Measurements from ENCODE around the gene YPEL3.
"Not testable (repeated sequence)": the region's sequence is repeated elsewhere in the genome, so short reads cannot be mapped to it uniquely, and the experiment has no call there.

YPEL3 gene

DNA sequence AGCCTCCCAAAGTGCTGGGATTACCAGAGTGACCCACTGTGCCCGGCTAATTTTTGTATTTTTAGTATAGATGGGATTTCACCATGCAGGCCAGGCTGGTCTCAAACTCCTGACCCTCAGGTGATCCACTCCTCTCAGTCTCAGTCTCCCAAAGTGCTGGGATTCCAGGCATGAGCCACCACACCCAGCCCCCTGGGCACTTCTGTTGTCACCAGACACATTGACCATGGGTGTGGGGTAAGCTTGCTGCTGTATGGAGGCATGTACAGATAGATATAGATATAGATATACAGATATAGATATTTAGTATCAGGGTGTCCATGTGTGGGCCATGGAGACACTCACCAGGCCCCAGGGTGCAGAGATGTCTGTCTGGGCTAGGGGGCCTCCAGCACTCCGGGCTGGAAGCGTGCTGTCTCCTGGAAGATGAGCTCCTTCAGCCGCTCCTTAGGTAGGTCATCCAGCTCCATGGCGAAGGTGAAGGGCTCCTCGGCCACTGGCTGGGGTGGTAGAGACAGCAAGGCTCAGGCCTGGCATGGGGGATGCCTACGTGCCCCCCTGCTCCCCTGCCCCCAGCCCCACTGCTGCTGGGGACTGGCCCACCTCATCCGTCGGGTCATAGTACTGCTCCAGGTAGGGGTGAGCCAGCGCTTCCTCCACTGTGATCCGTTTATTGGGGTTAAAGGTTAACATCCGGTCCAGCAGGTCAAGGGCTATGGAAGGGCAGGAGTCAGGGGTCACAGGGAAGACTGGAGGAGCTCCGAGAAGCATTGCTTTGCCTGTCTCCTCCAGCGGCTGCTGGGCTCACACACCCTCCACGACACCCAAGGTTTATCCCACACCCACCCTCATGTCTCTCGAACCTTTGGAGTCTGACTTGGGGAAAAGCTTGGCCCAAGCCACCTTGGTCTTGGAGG is 20.5 kb upstream of the YPEL3 start:
- ATAC-seq, result no peak

DNA sequence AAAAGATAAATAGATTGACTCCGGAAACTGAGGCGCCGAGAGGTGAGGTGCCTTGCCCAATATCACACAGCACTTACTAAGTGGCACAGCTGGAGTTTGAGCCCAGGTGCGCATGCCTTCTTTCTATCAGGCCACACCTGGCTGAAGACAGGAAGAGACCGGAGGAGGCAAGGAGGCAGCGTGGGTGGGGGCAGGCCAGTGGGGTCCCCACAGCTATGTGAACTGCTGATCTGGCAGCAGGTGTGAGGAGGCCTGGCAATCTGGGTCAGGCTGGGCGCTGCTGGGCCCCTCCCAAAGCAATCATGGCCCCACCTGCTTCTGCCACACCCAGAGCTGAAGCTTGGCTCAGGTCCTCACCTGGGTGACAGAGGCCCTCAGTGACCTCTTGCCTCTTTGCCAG is 19.2 kb upstream of the YPEL3 start:
- peak; percentile 42 to 55 for ATAC-seq

DNA sequence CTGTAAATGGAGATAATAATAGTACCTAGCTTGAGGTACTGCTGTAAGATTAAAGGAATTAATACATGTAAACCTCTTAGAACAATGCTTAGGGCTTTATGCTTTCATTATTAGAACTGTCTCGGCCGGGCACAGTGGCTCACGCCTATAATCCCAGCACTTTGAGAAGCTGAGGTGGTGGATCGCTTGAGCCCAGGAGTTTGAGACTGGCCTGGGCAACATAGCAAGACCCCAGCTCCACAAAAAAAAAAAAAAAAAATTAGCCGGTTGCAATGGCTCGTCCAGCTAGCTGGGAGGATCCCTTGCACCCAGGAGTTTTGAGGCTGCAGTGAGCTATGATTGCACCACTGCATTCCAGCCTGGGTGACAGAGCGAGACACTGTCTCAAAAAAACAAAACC is 18.8 kb upstream of the YPEL3 start:
- not testable (repeated sequence) for ATAC-seq

DNA sequence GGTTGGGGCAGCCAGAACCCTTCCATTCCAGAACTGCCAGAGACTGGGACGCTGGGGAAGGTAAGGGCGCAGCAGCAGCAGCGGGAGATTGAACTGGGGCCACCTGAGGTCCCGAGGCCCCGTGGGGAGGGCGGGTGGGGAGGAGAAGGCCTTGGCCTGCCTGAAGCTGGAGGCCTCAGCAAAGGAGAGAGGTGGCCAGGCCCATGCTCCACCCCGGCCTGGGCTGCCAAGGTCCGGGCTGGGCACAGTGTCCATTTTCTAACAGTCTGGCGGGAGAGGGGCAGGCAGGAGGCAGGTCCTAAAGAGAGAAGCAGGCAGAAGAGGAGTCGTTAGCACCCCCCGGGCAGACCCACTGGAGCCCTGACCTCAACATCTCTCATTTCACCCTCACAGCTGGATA is 18.4 kb upstream of the YPEL3 start:
- no peak for ATAC-seq

DNA sequence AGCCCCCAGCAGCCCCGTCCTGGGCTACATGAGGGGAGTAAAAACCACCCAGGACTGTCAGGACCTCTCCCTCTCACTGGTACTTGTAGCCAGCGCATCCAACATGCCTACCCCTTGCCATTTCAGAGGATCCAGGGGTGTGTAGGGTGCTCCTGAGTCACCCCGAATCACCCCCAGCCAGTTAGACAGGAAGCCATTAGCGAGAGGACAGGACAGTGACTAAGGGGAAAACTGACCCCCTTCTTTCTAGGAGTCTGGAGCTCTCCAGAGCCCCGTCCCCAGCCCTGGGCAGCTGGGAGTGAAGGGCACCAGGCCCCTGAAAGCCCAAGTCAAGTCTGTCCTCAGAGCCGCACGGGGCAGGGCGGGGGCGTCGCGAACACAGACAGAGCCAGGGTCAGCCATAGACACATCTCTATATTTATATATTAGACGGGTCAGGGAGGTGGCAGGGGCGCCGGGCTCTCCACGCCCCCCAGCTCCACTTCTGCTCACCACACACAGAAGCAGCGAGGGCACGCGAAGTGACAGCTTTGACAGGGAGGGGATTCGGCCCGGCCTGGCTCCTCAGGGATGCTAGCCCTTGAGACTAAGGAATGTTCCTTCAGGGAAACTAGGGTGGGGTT is 17.8 kb upstream of the YPEL3 start:
- no peak for ATAC-seq

DNA sequence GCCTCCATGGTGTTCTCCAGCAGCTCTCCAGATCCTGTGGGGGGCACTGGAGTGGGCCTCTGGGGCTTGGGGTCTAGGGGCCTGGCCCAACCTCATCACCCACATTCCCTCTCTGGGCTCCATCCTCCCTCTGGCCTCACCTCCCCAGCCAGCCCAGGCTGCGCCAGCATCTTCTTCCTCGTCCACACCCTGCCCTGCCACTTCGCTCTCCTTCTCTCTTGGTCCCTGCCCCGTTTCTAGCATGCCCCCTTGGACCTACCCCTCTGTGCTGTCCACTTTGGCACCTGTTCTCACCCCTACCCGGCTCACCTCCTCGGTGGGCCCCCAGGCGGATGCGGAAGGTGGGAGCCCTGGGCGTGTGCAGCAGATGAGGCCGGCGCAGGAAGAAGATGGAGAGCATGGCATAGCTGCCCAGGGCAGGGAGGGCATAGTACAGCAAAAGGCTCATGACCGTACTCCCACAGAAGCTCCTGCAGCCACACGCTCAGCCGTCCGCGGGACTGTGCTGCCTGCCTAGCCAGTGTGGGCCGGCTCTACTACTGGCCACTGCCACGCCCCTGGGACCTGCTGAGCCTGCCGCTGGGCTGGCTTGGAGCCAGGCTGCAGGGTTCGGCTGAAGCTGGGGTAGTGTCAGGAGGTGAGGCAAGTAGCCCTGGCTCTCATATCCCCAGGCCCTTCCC is 17.2 kb upstream of the YPEL3 start, which contains the start of gene GDPD3:
TSS of gene GDPD3 (minus strand) at position 507 of the 680 bp plus-strand sequence. CDS start at position 448, 59 bp downstream.
- ATAC-seq, result no peak

DNA sequence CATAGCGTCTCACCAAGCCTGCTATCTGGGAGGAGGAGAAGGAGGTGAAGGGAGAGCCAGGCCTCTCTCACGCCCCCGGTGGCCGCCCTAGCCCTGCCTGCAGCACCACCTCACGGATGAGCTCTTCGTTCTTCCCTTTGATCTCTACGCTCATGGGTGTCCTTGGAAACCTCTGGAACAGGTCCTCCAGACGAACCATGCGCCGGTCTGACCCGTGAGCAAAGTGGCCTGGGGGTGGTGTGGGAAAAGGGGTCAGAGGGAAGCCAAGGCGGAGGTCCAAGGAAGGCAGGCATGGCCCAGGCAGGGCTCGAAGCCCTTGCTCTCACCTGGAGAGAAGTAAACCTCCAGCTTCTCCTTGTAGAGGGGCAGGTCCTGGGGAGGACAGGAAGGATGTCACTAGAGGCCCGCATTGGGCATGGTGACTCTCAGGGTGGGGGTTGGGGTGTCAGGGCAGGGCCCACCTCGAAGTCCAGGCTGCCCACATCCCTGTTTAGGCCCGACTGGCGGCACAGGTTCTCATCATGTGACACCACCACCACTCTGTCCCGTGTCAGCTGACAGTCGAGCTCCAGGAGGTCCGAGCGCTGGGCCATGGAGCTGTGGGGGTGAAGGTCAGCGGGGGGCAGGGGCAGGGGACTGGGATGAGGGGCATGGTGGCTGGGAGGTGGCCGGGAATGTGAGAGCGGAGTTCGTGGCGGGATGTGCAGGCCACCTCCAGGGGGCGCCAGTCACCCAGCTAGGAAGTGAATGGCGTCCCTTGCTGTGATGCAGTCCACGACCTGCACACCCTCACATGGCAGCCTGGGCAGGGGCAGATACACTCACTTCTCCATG is 16.4 kb upstream of the YPEL3 start:
- peak; percentile 52 to 58 for ATAC-seq

DNA sequence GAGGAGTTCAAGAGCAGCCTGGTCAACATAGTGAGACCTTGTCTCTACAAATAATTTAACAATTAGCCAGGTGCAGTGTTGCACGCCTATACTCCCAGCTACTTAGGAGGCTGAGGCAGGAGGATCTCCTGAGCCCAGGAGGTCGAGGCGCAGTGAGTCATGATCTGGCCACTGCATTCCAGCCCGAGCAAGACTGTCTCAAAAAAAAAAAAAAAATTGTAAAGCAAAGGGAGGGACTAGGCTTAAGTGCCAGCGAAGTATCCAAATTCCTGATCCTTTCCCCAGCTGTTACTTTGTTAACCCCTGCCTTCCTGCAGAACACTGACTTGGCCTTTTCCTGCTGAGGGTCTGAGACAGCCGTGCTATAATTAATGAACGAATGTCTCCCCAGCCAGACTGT is 14.6 kb upstream of the YPEL3 start:
- no peak for ATAC-seq

DNA sequence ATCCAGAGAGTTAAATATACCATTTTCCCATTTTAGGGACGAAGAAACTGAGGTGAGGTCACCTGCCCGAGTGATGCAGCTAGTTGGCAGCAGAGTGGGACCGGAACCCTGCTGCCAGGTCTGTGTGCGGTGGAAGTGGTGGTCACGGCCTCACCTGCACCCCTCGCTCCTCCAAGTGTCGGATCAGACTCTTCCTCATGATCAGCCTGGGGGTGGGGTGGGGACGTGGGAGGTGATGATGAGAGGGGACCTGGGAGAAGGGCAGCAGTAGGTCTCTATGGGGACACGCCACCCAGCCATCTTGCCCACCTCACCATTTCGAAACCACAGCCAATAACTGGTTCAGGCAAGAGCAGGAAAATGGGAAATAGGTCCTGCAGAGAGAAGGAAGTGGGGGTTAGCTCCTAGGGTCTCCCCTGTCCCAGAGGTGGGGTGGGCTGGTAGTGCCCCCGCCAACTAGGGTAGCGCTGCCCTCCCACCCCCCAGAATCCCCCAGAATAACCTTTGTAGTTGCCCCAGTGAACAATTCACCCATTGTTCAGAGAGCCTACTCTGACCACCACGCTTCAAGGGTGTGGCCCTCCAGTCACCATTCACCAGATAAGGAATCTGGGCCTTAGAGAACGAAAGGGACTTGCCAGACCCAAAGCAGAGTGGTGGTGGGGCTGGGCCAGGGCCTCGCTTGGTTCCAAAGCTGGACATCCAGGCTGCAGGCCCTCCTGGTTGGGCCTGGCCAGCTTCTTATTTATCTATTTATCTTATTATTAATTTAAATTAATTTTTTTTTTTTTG is 12.2 kb upstream of the YPEL3 start:
- no peak for ATAC-seq

DNA sequence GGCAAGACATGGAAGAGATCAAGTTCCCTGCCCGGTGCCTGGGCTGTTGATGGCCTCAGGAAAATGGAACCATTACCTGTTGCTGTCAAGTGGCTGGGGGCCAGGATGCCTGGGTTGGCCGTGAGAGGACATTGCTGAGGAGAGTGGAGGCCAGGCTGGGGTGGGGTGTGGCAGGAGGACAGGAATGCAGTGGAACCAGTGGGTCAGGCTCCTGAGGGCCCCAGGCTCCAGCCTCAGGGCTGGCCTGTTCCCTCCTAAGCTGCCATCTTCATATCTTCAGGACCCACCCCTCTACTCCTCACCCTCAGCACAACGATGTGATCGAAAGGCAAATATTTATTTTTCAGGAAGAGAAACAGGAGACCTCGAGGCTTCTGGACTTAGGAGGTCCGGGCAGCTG is 8.5 kb upstream of the YPEL3 start:
- ATAC-seq, result no peak

DNA sequence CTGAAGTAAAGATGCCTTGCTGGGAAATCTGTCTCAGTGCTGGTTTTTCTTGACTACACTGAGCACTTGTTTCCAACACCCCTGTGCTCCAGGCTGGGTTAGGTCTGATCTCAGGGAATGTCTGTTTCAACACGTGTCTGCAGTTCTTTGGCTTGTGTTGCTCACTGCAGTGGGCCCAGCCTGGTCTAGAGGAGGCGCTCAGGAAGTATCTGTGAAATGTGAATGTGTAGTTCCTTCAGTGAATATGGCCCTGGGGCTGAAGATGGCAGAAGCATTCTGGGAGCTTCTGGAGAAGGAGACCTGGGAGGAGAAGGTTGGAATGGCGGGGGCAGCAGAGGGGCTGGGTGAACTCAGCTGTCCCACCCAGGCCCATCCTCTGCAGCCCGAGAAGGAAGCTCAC is 8.1 kb upstream of the YPEL3 start:
- no peak for ATAC-seq

DNA sequence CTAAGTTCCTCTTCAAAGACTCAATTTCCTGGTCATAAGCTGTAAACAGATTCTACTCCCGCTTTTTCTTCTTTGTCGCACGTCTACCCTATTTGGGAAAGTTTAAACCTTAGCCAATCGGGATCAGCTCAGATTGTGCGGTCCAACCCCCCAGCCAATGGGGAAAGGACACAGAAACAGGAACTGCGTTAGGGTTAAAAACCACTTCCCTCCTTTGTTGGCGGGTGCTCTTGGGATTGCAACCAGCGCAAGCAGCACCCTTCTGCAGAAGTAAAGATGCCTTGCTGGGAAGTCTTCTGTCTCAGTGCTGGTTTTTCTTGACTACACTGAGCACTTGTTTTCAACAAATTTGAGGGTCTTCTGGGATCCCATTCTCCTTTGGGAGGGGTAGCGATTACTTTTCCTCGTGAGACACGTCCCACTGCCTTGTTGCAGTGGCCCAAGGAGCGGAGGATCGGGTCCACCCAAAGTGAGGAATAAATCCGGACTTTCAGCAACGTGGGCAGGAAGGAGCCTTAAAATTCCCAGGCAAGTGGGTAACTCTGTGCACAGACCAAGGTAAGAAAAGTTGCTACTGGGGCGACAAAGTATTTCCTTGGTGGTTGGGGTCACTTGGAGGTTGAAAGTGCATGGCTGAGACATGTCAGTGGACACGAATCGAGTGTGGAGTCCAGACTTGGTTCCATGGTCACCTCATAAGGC is 1.0 kb upstream of the YPEL3 start:
- no peak for ATAC-seq

DNA sequence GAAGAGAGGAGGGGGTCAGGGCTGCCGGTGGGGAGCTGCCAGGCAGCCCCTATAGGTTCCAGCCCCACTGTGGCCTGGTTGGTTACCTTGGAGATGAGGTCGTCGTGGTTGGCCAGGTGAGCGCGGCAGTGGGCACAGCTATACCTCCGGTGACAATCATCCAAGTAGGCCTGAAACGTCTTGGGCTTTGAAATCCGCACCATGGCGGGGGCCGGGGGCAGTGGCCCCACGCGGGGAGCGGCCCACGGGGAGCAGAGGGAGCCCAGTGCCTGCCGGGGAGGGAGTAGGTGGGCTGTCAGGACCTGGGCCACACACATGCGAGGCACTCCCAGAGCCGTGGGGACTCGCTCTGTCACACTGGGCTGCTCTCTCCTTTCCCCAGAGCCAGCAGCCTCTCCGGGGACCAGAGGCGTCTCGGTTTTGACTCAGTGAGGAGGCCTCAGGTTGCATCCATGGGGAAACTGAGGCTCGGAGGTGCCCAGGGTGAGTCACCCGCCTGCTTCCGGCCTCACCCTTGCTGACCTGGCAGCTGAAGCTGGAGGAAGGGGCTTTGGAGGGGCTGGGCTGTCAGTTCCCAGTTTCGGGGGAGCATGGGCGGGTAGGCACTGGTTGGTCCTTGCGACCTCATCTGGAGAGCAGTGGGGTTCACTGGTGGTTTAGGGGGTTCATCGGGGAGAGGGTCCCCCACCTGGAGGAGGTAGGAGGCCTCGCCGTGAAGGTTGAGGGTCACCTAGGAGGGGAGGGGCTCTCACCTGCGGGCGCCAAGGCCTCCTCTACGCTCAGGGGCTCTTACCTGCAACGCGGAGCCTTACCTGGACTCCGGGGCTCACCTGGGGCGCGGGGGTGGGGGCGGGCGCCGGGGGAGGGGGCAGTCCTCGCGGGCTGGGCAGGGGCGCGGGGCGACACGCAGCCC is 591 bp downstream of the YPEL3 start:
- no peak for ATAC-seq

DNA sequence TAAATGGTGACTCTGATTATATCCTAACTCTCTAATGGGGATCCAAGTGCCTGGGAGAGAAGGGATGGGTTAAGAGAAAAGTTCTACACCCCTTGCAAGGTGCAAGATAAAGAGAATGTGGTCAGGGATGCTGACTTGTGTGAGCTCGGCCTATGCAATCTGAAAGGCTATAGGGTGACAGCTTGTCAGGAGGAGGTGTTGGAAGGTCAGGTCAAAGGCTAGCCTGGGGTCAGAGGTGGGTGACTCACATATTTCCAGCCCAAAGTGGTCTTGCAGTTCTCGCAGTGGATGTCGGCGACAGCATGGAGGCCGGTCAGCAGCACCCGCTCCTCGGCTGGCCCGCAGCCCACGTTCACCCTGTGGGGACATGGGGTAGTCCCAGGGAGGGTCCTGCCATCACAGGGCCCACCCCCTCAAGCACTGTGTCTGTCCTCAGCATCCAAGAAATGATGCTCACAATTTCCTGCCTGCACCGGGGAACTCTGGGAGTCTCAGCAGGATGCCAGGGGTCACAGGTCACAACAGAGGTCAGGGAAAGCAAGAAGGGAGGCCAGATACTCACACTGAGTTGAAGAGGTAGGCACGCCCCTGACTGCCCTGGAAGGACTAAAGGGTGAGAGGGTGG is 1.4 kb downstream of the YPEL3 start:
- ATAC-seq, result no peak

DNA sequence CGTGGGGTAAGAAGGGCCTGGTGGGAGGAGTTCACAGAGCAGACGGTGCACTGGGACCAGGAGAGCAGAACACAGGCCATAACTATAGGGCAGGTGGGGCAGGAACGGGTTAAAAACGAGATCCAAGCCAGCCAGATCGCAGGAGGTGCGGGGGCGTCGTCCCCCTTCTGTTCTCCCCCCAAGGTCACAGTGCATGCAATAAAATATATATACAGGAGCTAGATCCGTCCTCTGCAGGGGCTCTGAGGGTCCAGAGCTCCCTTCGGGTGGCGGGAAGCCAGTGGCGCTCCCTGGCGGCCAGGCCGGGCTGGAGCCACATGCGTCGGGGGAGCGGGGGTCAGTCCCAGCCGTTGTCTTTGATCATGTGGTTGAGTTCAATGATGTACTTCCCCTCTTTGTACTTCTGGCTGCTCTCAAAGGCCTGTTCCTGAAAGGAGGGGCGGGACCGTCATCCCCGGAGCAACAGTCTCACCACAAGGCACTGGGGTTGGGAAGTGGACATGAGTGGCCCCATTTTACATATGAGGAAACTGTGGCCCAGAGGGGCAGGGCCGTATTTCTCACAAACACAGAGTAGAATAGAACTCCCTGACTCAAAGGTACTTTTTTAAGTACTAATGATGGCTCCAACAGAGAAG is 3.5 kb downstream of the YPEL3 start:
- peak; percentile 31 to 35 for ATAC-seq

DNA sequence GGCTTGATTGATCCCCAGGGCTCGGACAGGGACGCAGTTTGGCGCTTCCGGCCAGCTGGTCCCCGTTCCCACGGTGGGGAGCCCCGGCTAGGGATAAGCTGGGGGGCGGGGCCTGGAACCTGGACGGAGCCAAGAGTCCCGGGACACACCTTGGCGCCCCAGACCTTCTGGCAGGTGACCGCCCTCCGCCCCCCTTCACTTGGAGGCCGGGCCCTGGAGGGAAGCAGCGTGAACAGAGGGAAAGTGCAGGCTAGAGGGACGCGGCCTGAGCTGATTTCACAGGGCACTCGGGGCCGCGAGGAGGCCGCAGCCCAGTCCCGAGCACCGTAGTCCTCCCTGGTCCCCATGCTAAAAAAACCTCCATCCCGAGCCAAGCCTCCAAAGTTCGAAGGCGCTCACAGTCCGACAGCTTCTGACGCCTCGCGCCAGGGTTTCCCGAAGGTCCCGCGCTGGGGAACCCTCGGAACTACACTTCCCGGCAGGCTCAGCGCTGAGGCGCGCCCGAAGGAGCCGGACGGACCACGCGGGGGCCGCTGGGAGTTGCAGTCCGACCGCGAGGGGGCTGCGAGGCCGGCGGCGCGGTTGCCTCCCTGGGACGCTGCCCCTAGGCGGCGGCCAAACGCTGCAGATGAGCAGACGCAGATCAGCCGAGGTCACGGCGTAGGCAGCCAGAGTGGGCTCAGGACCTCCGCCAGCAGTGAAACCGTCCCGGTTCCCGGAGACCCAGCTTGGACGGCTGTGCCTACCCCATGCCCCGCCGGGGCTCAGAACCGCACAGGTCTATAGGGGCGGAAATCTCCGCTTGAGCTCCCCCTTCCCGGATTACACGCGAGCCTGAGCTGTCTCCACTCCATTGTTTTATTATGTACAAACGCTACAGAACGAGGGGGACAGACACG is 4.3 kb downstream of the YPEL3 start, which contains the start of gene TBX6:
TSS of gene TBX6 (minus strand) at position 451 of the 899 bp plus-strand sequence. CDS start 731 bp downstream, outside the sequence.
- peak; percentile 88 to 90 for ATAC-seq

DNA sequence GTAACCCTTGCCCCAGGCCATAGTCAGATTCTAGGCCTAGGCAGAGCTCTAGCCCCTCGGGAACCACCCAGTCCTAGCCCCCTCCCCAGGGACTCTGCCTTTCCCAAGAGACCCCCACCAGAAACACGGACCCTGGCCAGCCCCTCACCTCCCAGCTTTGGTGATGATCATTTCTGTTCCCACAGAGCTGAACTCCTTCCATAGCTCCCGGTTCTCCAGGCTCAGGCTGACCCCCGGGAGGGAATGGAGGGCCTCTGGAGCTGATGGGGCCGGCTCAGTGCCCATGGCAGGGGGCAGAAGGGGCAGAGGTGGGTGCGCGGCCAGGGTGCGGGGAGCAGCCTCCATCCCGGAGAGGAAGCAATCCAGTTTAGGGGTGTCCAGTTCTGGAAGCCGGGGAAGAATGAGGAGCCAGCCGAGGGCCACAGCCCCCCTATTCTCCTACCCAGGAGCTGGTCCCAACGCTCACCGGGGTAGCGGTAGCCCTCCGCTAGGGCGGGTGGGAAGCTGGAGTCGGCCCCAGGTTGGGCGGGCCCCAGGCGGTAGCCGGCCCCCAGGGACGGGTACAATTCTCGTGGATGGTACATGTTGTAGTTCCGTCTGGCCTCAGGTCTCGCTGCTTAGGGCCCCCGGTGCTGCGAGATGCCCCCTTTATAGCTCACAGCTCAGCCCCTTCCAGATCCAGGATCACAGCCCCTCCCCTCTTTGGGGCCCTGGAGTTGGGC is 5.2 kb downstream of the YPEL3 start:
- ATAC-seq, result no peak

Measured in activated CD4-positive, CD25-positive, alpha-beta regulatory T cell treated with anti-CD3 and anti-CD28 coated beads, Interleukin-2, amount 50 U/mL, for 24 hours (primary cell).